ENCODE measurements around the gene ARHGAP23.

ARHGAP23 gene

GRCh38 chr17:38455288-38455915 lies 27.1 kb downstream of the ARHGAP23 start:
- Histone ChIP-seq H3K79me2 (ENCODE audit: insufficient read depth, low read length) (no peaks in the 10 kb centered on the region), H3K27me3 (ENCODE audit: low read length) (no peaks in the 10 kb centered on the region), H3K9me2 (replicated peaks; ENCODE audit: insufficient read depth, low read length) (no peaks in the 10 kb centered on the region), H3K9ac (ENCODE audit: low read length) (no peak overlapping the region), H3K36me3 (ENCODE audit: low read length) (no peaks in the 10 kb centered on the region), H3K4me3 (ENCODE audit: insufficient read depth, low read length, poor library complexity, severe bottlenecking) (no peak overlapping the region), H3K27ac (ENCODE audit: low read depth, low read length) (no peak overlapping the region), H3K4me2 (ENCODE audit: low read depth, low read length, poor library complexity, severe bottlenecking) (no peak overlapping the region), H4K20me1 (ENCODE audit: low read depth, low read length) (no peaks in the 10 kb centered on the region), H3K9me3 (ENCODE audit: insufficient read depth, low read length) (no peaks in the 10 kb centered on the region), H3F3A (ENCODE audit: insufficient read depth) (no peaks in the 10 kb centered on the region), H2AFZ (ENCODE audit: low read depth, low read length, severe bottlenecking) (no peak overlapping the region)
- no peak for TF ChIP-seq CTCF (IDR thresholded peaks at IDR 0.05; ENCODE audit: insufficient read depth, low read length, poor library complexity, severe bottlenecking)
- no peak for TF ChIP-seq EZH2phosphoT487 (conservative IDR thresholded peaks at IDR 0.05; ENCODE audit: low read length)

GRCh38 chr17:38456031-38456815 lies 28.0 kb downstream of the ARHGAP23 start:
- Histone ChIP-seq H3F3A (ENCODE audit: insufficient read depth) (no peaks in the 10 kb centered on the region), H3K9me3 (ENCODE audit: insufficient read depth, low read length) (no peaks in the 10 kb centered on the region), H2AFZ (ENCODE audit: low read depth, low read length, severe bottlenecking) (no peak overlapping the region), H3K27ac (ENCODE audit: low read depth, low read length) (no peak overlapping the region), H4K20me1 (ENCODE audit: low read depth, low read length) (no peaks in the 10 kb centered on the region), H3K9me2 (replicated peaks; ENCODE audit: insufficient read depth, low read length) (no peaks in the 10 kb centered on the region), H3K27me3 (ENCODE audit: low read length) (no peaks in the 10 kb centered on the region), H3K4me2 (ENCODE audit: low read depth, low read length, poor library complexity, severe bottlenecking) (no peak overlapping the region), H3K4me3 (ENCODE audit: insufficient read depth, low read length, poor library complexity, severe bottlenecking) (no peak overlapping the region), H3K36me3 (ENCODE audit: low read length) (no peaks in the 10 kb centered on the region), H3K79me2 (ENCODE audit: insufficient read depth, low read length) (no peaks in the 10 kb centered on the region), H3K9ac (ENCODE audit: low read length) (no peak overlapping the region)
- TF ChIP-seq CTCF (IDR thresholded peaks at IDR 0.05; ENCODE audit: insufficient read depth, low read length, poor library complexity, severe bottlenecking) (no peak), EZH2phosphoT487 (conservative IDR thresholded peaks at IDR 0.05; ENCODE audit: low read length) (no peak)

- H3K9me2 ChIP-seq (replicated peaks; ENCODE audit: insufficient read depth, low read length), result no peaks in the 10 kb centered on the region
- H4K20me1 ChIP-seq (ENCODE audit: low read depth, low read length), result no peaks in the 10 kb centered on the region
- H2AFZ ChIP-seq (ENCODE audit: low read depth, low read length, severe bottlenecking), result no peak overlapping the region
- H3K27me3 ChIP-seq (ENCODE audit: low read length), result no peaks in the 10 kb centered on the region
- H3F3A ChIP-seq (ENCODE audit: insufficient read depth), result no peaks in the 10 kb centered on the region
- TF ChIP-seq CTCF (IDR thresholded peaks at IDR 0.05; ENCODE audit: insufficient read depth, low read length, poor library complexity, severe bottlenecking) (no peak), EZH2phosphoT487 (conservative IDR thresholded peaks at IDR 0.05; ENCODE audit: low read length) (no peak)
- no peaks in the 10 kb centered on the region for H3K9me3 ChIP-seq (ENCODE audit: insufficient read depth, low read length)
- no peak overlapping the region for H3K27ac ChIP-seq (ENCODE audit: low read depth, low read length)
- H3K4me2 ChIP-seq (ENCODE audit: low read depth, low read length, poor library complexity, severe bottlenecking), result no peak overlapping the region
- H3K79me2 ChIP-seq (ENCODE audit: insufficient read depth, low read length), result no peaks in the 10 kb centered on the region
- no peaks in the 10 kb centered on the region for H3K36me3 ChIP-seq (ENCODE audit: low read length)
- H3K9ac ChIP-seq (ENCODE audit: low read length), result no peak overlapping the region
- no peak overlapping the region for H3K4me3 ChIP-seq (ENCODE audit: insufficient read depth, low read length, poor library complexity, severe bottlenecking)
Observed at GRCh38 chr17:38457577-38458371, 29.5 kb downstream of the ARHGAP23 start.
